Measurements from ENCODE around the gene CD164L2. TPM values are rescaled to one million over a fixed set of nuclear protein-coding genes. Genes with fewer than 3 reads are reported as not detected.

Gene CD164L2
- total RNA-seq, 4 donors from 2014 or later: not detected

DNA sequence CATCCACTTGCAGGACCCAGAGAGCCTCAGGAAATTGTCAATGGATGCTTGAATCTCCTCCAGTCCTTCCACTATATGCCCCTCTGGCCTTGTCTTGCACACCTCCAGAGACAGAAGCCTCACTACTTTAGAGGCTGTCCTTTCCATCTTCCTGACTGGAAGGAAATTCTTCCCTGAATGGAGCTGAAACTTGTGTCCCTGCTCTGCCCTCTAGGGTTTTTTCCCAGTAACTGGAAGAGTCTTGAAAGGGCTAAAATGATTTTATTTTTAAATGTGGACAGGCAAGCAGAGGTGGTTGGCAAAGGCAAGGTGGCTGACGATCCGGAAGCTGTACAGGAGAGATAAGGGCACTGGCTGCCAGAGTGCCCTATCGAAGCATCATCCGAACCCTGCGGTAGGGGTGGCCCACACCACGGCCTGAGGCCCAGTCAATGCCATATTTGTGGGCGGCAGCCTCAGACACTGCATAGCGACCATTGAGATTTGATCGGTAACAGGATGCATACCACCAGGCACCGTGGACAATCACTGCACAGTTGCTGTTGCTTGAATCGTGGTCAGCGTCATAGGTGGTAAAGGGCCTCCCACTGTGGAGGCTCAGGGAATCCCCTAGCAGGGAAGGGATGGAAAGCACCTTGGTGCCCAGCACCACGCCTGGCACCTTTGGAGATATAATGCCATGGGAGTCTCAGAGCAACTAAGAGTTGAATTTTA, 14.1 kb downstream of the CD164L2 start:
- Histone ChIP-seq H3K9me3 (no peaks in the 10 kb centered on the region), H3K4me1 (peaks cover 15 to 34% (median 18%) of the 10 kb centered on the region in 4 donors), H3K4me3 (no peak overlapping the region), H3K27ac (no peak overlapping the region), H3K36me3 (no peaks in the 10 kb centered on the region), H3K27me3 (no peaks in the 10 kb centered on the region)
- WGBS, 2 donors (ENCODE audit: low coverage in 1 of 2): 71% methylated on average over 10 of the region's 13 CpGs; no CpG with 5 or more reads in 1 of the 2 donors
- TF ChIP-seq EP300 (IDR thresholded peaks at IDR 0.05; ENCODE audit: low read depth) (no peak), POLR2A (IDR thresholded peaks at IDR 0.05) (no peak), CTCF (IDR thresholded peaks at IDR 0.05) (peak in 1 of 5 experiments; percentile 6), POLR2AphosphoS5 (IDR thresholded peaks at IDR 0.05) (no peak)
- intact Hi-C loops (cut with DNase I; ENCODE audit: low total_unique reads): no loop called here
- in situ Hi-C loops (cut with MboI; ENCODE audit: low pct_ligation_motif_present in 1 of 4, low pct_unique_long_range_greater_than_20kb in 1 of 4, low sequenced_read_pairs in 3 of 4): no loop called here
- no peak for DNase-seq

DNA sequence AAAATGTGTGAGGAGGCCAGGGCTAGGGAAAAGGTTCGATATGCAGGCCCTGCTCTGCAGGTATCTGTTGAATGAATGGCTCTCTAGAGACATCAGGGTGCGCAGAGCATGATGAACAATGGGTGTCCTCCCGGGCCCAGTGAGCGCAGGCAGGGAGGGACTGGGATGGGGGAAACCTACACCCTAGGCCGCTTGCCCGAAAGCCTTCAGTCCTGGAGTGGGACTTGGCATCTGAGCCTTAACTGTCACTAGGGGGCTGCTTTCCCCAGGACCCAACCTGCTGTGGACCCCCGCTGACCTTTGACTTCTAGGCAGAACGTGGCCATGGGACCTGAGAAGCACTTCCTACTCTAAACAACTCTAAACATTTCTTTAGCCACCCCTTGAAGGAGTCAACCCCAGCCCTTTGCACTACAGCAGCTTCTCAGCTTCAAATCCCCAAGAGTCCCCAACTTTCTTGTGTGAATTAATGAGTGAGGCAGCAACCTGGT, 15.9 kb downstream of the CD164L2 start:
- Histone ChIP-seq H3K4me1 (peaks cover 15 to 34% (median 18%) of the 10 kb centered on the region in 4 donors), H3K36me3 (no peaks in the 10 kb centered on the region), H3K27me3 (no peaks in the 10 kb centered on the region), H3K9me3 (no peaks in the 10 kb centered on the region), H3K4me3 (peak overlapping the region; percentile 64 to 84 (median 75)), H3K27ac (peak overlapping the region; percentile 94 to 99 (median 98))
- intact Hi-C loops (cut with DNase I; ENCODE audit: low total_unique reads): no loop called here
- TF ChIP-seq CTCF (IDR thresholded peaks at IDR 0.05) (no peak), EP300 (IDR thresholded peaks at IDR 0.05; ENCODE audit: low read depth) (no peak), POLR2A (IDR thresholded peaks at IDR 0.05) (no peak), POLR2AphosphoS5 (IDR thresholded peaks at IDR 0.05) (no peak)
- DNase-seq: no peak
- WGBS, 2 donors (ENCODE audit: low coverage in 1 of 2): 53% methylated on average over 8 of the region's 8 CpGs; no CpG with 5 or more reads in 1 of the 2 donors
- in situ Hi-C loops (cut with MboI; ENCODE audit: low pct_ligation_motif_present in 1 of 4, low pct_unique_long_range_greater_than_20kb in 1 of 4, low sequenced_read_pairs in 3 of 4): no loop called here

- Histone ChIP-seq H3K4me1 (peaks cover 15 to 34% (median 18%) of the 10 kb centered on the region in 4 donors), H3K36me3 (no peaks in the 10 kb centered on the region), H3K27me3 (no peaks in the 10 kb centered on the region), H3K4me3 (peak within 1 kb of the TSS; percentile 64 to 84 (median 75)), H3K27ac (peak within 1 kb of the TSS; percentile 94 to 99 (median 98)), H3K9me3 (no peaks in the 10 kb centered on the region)
- WGBS, 2 donors (ENCODE audit: low coverage in 1 of 2): 4% methylated on average over 21 of the region's 67 CpGs; no CpG with 5 or more reads in 1 of the 2 donors
- peak; percentile 90 for DNase-seq
- in situ Hi-C loops (cut with MboI; ENCODE audit: low pct_ligation_motif_present in 1 of 4, low pct_unique_long_range_greater_than_20kb in 1 of 4, low sequenced_read_pairs in 3 of 4) (no loop called here), intact Hi-C loops (cut with DNase I; ENCODE audit: low total_unique reads) (no loop called here)
- peak; percentile 86 for TF ChIP-seq POLR2A (IDR thresholded peaks at IDR 0.05)
- no peak for TF ChIP-seq EP300 (IDR thresholded peaks at IDR 0.05; ENCODE audit: low read depth)
- peak in 4 of 5 experiments; percentile 12 to 30 (median 24) for TF ChIP-seq CTCF (IDR thresholded peaks at IDR 0.05)
- peak; percentile 70 to 86 (median 86) for TF ChIP-seq POLR2AphosphoS5 (IDR thresholded peaks at IDR 0.05)
Observed at GRCh38 chr1:27366411-27367159, 16.5 kb downstream of the CD164L2 start, which contains the start of gene MAP3K6. TSS of gene MAP3K6 (minus strand) at chr1:27366961. CDS start at chr1:27366597, 364 bp downstream.

GRCh38 chr1:27366113-27366410, 17.1 kb downstream of the CD164L2 start:
- peak overlapping the region; percentile 94 to 99 (median 98) for H3K27ac ChIP-seq
- peak overlapping the region; percentile 50 to 84 (median 68) for H3K4me3 ChIP-seq
- in situ Hi-C loops (cut with MboI; ENCODE audit: low pct_ligation_motif_present in 1 of 4, low pct_unique_long_range_greater_than_20kb in 1 of 4, low sequenced_read_pairs in 3 of 4) (no loop called here), intact Hi-C loops (cut with DNase I; ENCODE audit: low total_unique reads) (no loop called here)
- H3K4me1 ChIP-seq: peaks cover 15 to 34% (median 18%) of the 10 kb centered on the region in 4 donors
- 0% methylated on average over 16 of the region's 30 CpGs; no CpG with 5 or more reads in 1 of the 2 donors for WGBS, 2 donors (ENCODE audit: low coverage in 1 of 2)
- no peaks in the 10 kb centered on the region for H3K27me3 ChIP-seq
- no peaks in the 10 kb centered on the region for H3K36me3 ChIP-seq
- DNase-seq: peak; percentile 86
- TF ChIP-seq CTCF (IDR thresholded peaks at IDR 0.05): no peak
- TF ChIP-seq POLR2A (IDR thresholded peaks at IDR 0.05): no peak
- peak in 1 of 3 donors; percentile 31 for TF ChIP-seq POLR2AphosphoS5 (IDR thresholded peaks at IDR 0.05)
- TF ChIP-seq EP300 (IDR thresholded peaks at IDR 0.05; ENCODE audit: low read depth): no peak
- H3K9me3 ChIP-seq: no peaks in the 10 kb centered on the region

Data from transverse colon (tissue), 4 donors.